Motor neuron (in vitro differentiated cells): ENCODE measurements around the gene BCL2L12. TPM values are rescaled to one million over a fixed set of nuclear protein-coding genes. Genes with fewer than 3 reads are reported as not detected.
"Not testable (repeated sequence)": the region's sequence is repeated elsewhere in the genome, so short reads cannot be mapped to it uniquely, and the experiment has no call there.

Experiments used
- ATAC-seq, 8 experiments: fragments of 200-7000 bp; cut with Tn5 transposase; replicated peaks in 6 of 8; 2 replicates each; pipeline ENCODE4 v1.8.0; 2021; ENCODE audit warnings: mild to moderate bottlenecking in 8 of 8, moderate library complexity in 8 of 8
- H3K27ac ChIP-seq, 2 donors: fragments of 250-450 bp; sonication (Bioruptor Pico); 2 replicates each; pipeline ENCODE4 v1.9.0; 2021; ENCODE audit warnings: antibody characterized with exemption in 2 of 2, mild to moderate bottlenecking in 2 of 2, moderate library complexity in 1 of 2
- H3K4me1 ChIP-seq, 2 donors: fragments of 250-450 bp; sonication (Bioruptor Pico); replicated peaks in 1 of 2; 2 replicates each; pipeline ENCODE4 v1.6.1; 2021; ENCODE audit warnings: antibody characterized with exemption in 2 of 2, mild to moderate bottlenecking in 2 of 2, moderate library complexity in 1 of 2
- H3K4me3 ChIP-seq, 5 donors: fragments of 250-450 bp; sonication (Bioruptor Pico); 2 replicates each; pipeline ENCODE4 v1.9.0; 2021; ENCODE audit warnings: antibody characterized with exemption in 5 of 5, mild to moderate bottlenecking in 5 of 5, moderate library complexity in 4 of 5
- WGBS, 10 experiments: fragments of 450-650 bp; shearing (Covaris generic); methylation state at CpG; one replicate each; pipeline ENCODE4 v1.0.0; 2022; 5-methylcytosine and 5-hydroxymethylcytosine counted together
- in situ Hi-C, 9 experiments: fragments of 400-800 bp; cut with MboI; loops; one replicate each; pipeline ENCODE4 v1.15.0; 2021; ENCODE audit warnings: low sequenced_read_pairs in 9 of 9, low pct_unique_long_range_greater_than_20kb in 2 of 9; ENCODE audit not compliant: unreplicated experiment in 9 of 9
- total RNA-seq, 8 experiments: library from RNA; unstranded; fragments of 300-600 nt; gene quantifications; 2 replicates each; pipeline versions ENCODE4 v1.2.3 to v1.2.4, GENCODE V29; 2022

BCL2L12 gene
- total RNA-seq, result 10 to 100 TPM in 3 of 8 experiments, 1 to 10 TPM in 5; 5.3 to 34.6 (median 8.2) TPM

GRCh38 chr19:49665351-49666119 lies at the start of gene BCL2L12, which contains the start of gene IRF3:
Gene BCL2L12 (plus strand): TSS chr19:49665933. CDS start chr19:49666693, 760 bp downstream.
Gene IRF3 (minus strand): TSS chr19:49665857. CDS start chr19:49664838, 1,019 bp downstream.
- peak within 1 kb of the TSS; percentile 54 to 86 (median 64) for H3K4me3 ChIP-seq
- in situ Hi-C loops, result no loop called here
- H3K4me1 ChIP-seq, result peaks cover 7 to 15% of the 10 kb centered on the region in 2 donors
- WGBS, 10 experiments, result 0 to 1% (median 0%) methylated on average over 2 to 25 of the region's 50 CpGs; no CpG with 5 or more reads in 3 of the 10 experiments
- ATAC-seq, result peak; percentile 77 to 86 (median 82)
- peak within 1 kb of the TSS; percentile 56 to 79 for H3K27ac ChIP-seq

- Histone ChIP-seq H3K4me1 (no peaks in the 10 kb centered on the region), H3K4me3 (no peak overlapping the region), H3K27ac (no peak overlapping the region)
- in situ Hi-C loops, result no loop called here
- ATAC-seq, result no peak
- 93 to 100% (median 94%) methylated on average over 1 to 4 of the region's 7 CpGs; no CpG with 5 or more reads in 7 of the 10 experiments for WGBS, 10 experiments
These were observed 49.2 kb upstream of the BCL2L12 start for GRCh38 chr19:49616532-49616931.

DNA sequence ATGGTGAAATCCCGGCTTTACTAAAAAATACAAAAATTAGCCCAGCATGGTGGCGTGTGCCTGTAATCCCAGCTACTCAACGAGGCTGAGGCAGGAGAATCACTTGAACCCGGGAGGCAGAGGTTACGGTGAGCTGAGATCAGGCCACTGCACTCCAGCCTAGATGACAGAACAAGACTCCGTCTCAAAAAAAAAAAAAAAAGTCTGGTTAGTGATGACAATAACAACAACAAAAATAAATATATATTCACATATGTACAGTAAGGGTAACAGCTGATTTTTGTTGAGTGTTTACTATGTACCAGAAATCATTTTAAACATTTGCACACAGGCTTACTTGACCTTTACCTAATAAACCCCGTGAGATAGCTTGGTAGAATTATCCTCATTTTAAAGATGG lies 48.8 kb upstream of the BCL2L12 start:
- H3K4me3 ChIP-seq, result no peak overlapping the region
- H3K4me1 ChIP-seq, result no peaks in the 10 kb centered on the region
- no peak for ATAC-seq
- in situ Hi-C loops, result no loop called here
- H3K27ac ChIP-seq, result no peak overlapping the region
- WGBS, 10 experiments, result 94 to 100% (median 100%) methylated on average over 1 to 6 of the region's 7 CpGs; no CpG with 5 or more reads in 3 of the 10 experiments

DNA sequence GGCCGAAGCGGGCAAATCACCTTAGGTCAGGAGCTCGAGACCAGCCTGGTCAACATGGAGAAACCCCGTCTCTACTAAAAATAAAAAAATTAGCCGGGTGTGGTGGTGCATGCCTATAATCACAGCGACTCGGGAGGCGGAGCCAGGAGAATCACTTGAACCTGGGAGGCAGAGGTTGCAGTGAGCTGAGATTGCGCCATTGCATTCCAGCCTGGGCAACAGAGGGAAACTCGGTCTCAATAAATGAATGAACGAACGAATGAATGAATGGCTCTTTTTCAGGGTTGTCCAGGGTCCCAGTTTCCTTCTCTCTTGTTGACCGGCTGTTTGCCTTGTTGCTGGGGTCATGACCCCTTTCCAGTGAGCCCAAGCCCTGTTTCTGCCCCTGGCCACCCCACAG lies 47.9 kb upstream of the BCL2L12 start:
- H3K27ac ChIP-seq, H3K4me3 ChIP-seq, H3K4me1 ChIP-seq, ATAC-seq, in situ Hi-C loops: not testable (repeated sequence)
- 84 to 100% (median 93%) methylated on average over 1 to 12 of the region's 13 CpGs; no CpG with 5 or more reads in 3 of the 10 experiments for WGBS, 10 experiments

- in situ Hi-C loops, result no loop called here
- H3K4me3 ChIP-seq, result no peak overlapping the region
- peak overlapping the region in 1 of 2 donors; percentile 30 for H3K27ac ChIP-seq
- peak in 5 of 8 experiments; percentile 17 to 39 (median 25) for ATAC-seq
- H3K4me1 ChIP-seq, result peaks cover 0 to 4% of the 10 kb centered on the region in 2 donors
- 100% methylated on average over 1 of the region's 27 CpGs; no CpG with 5 or more reads in 9 of the 10 experiments for WGBS, 10 experiments
These were observed 40.5 kb upstream of the BCL2L12 start for GRCh38 chr19:49624967-49625910.

- ATAC-seq, result peak in 5 of 8 experiments; percentile 39 to 77 (median 66)
- H3K4me1 ChIP-seq, result peaks cover 0 to 4% of the 10 kb centered on the region in 2 donors
- H3K27ac ChIP-seq, result peak overlapping the region in 1 of 2 donors; percentile 30
- in situ Hi-C loops, result no loop called here
- 80% methylated on average over 1 of the region's 11 CpGs; no CpG with 5 or more reads in 8 of the 10 experiments for WGBS, 10 experiments
- no peak overlapping the region for H3K4me3 ChIP-seq
These were observed 39.5 kb upstream of the BCL2L12 start for GRCh38 chr19:49626226-49626625.

DNA sequence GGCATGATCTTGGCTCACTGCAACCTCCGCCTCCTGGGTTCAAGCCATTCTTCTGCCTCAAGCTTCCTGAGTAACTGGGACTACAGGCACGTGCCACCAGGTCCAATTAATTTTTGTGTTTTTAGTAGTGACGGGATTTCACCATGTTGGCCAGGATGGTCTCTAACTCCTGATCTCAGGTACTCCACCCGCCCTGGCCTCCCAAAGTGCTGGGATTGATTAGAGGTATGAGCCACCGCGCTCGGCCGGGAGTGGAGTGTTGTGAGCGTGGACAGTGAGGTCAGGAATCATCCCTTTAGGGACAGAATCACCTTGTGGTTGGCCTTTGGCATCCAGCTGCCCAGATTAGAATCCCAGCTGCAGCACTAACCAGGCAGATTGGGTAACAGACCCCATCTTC lies 36.1 kb upstream of the BCL2L12 start:
- no peak overlapping the region for H3K4me3 ChIP-seq
- ATAC-seq, result no peak
- peaks cover 0 to 4% of the 10 kb centered on the region in 2 donors for H3K4me1 ChIP-seq
- no peak overlapping the region for H3K27ac ChIP-seq
- 69 to 100% (median 100%) methylated on average over 1 to 8 of the region's 9 CpGs; no CpG with 5 or more reads in 3 of the 10 experiments for WGBS, 10 experiments
- in situ Hi-C loops, result no loop called here

DNA sequence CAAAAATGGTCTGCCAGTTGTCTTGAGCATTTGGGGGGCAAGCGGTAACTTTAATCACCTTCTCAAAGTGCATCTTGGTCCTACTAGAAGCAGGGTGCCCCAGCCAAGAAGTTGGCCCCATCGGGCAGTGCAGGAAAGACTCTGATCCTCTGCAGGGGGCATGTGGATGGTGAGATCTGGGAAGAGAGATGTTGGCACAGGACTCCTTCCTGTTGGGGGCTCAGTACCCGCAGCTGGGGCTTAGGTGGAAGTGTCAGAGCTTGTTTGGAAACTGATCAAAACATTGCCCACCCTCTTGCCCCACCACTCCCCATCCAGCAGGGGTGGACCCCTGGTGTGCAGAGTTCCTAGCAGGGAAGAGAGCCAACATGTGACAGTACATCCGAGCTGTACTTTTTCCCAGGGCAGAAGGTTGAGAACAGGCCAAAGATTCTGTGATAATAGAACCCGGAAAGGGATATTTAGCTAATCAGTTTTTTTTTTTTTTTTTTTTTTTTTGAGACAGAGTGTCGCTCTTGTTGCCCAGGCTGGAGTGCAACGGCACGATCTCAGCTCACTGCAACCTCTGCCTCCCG lies 34.6 kb upstream of the BCL2L12 start:
- in situ Hi-C loops, result no loop called here
- Histone ChIP-seq H3K27ac (no peak overlapping the region), H3K4me3 (no peak overlapping the region), H3K4me1 (peaks cover under 1 to 6% of the 10 kb centered on the region in 2 donors)
- peak in 2 of 8 experiments; percentile 10 to 26 for ATAC-seq
- 0 to 83% (median 52%) methylated on average over 1 to 5 of the region's 9 CpGs for WGBS, 10 experiments

DNA sequence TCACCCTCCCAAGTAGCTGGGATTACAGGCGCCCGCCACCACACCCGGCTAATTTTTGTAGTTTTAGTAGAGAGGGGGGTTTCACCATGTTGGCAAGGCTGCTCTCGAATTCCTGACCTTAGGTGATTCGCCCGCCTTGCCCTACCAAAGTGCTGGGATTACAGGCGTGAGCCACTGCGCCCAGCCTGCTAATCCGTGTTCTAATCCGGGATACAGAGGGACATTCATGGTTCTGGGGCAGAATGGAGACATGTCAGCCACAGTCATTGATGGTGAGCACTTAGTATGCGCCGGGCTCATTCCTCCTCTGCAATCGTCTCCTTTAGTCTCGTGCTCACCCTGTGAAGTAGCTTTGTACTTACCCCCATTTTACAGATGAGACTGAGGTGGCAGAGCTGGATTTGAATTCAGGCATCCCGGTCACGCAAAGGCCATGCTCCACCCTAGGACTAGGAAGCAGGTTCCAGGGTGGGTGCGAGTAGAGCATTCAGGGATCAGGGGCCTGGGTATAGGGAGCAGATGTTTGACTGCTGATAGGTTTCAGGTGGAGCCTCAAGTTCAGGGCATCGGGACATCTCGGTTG lies 34.0 kb upstream of the BCL2L12 start:
- 87 to 100% (median 92%) methylated on average over 3 to 10 of the region's 19 CpGs; no CpG with 5 or more reads in 6 of the 10 experiments for WGBS, 10 experiments
- no peak for ATAC-seq
- in situ Hi-C loops, result no loop called here
- Histone ChIP-seq H3K4me1 (peaks cover 7 to 12% of the 10 kb centered on the region in 2 donors), H3K4me3 (no peak overlapping the region), H3K27ac (no peak overlapping the region)

GRCh38 chr19:49632576-49632975 lies 33.2 kb upstream of the BCL2L12 start:
- in situ Hi-C loops, result no loop called here

GRCh38 chr19:49633273-49633672 lies 32.5 kb upstream of the BCL2L12 start:
- H3K4me3 ChIP-seq, in situ Hi-C loops, H3K27ac ChIP-seq: not testable (repeated sequence)
- H3K4me1 ChIP-seq, result peaks cover 15 to 16% of the 10 kb centered on the region in 2 donors
- WGBS, 10 experiments, result 39 to 96% (median 78%) methylated on average over 1 to 9 of the region's 9 CpGs; no CpG with 5 or more reads in 5 of the 10 experiments
- peak in 2 of 8 experiments; percentile 4 to 7 for ATAC-seq

More at GRCh38 chr19:49632576-49632975, 33.2 kb upstream of the BCL2L12 start:
- ATAC-seq, result no peak
- no peak overlapping the region for H3K27ac ChIP-seq
- peaks cover 10 to 15% of the 10 kb centered on the region in 2 donors for H3K4me1 ChIP-seq
- WGBS, 10 experiments, result 80 to 100% (median 100%) methylated on average over 1 to 5 of the region's 5 CpGs; no CpG with 5 or more reads in 5 of the 10 experiments
- H3K4me3 ChIP-seq, result no peak overlapping the region
